ENCODE results near the gene TLE7.
A peak's percentile ranks its signal among the peaks of the same experiment; 100 is the strongest.

TLE7 gene

GRCh38 chr16:71414038-71414437 lies 27.8 kb downstream of the TLE7 start:
- TF ChIP-seq SIN3A (IDR thresholded peaks at IDR 0.05; ENCODE audit: borderline replicate concordance, insufficient read depth, low read length) (no peak), TAF1 (IDR thresholded peaks at IDR 0.05; ENCODE audit: borderline replicate concordance, insufficient read depth, low read length) (no peak), POLR2AphosphoS5 (IDR thresholded peaks at IDR 0.05; ENCODE audit: low read depth, low read length) (no peak), FOXP2 (optimal IDR thresholded peaks at IDR 0.05; ENCODE audit: borderline replicate concordance, extremely low read depth, extremely low read length, insufficient read depth) (no peak), REST (IDR thresholded peaks at IDR 0.05; ENCODE audit: insufficient read depth in 1 of 2, low read depth in 2 of 2, low read length in 2 of 2) (no peak)

GRCh38 chr16:71413341-71413740 lies 28.5 kb downstream of the TLE7 start:
- TF ChIP-seq SIN3A (IDR thresholded peaks at IDR 0.05; ENCODE audit: borderline replicate concordance, insufficient read depth, low read length) (no peak), FOXP2 (optimal IDR thresholded peaks at IDR 0.05; ENCODE audit: borderline replicate concordance, extremely low read depth, extremely low read length, insufficient read depth) (no peak), TAF1 (IDR thresholded peaks at IDR 0.05; ENCODE audit: borderline replicate concordance, insufficient read depth, low read length) (no peak), POLR2AphosphoS5 (IDR thresholded peaks at IDR 0.05; ENCODE audit: low read depth, low read length) (no peak), REST (IDR thresholded peaks at IDR 0.05; ENCODE audit: insufficient read depth in 1 of 2, low read depth in 2 of 2, low read length in 2 of 2) (no peak)

GRCh38 chr16:71412270-71413160 lies 29.3 kb downstream of the TLE7 start:
- TF ChIP-seq REST (IDR thresholded peaks at IDR 0.05; ENCODE audit: insufficient read depth in 1 of 2, low read depth in 2 of 2, low read length in 2 of 2) (0 out of 4 replicates have a peak, but pooled peaks of 1 of the 2 experiments have one; percentile 18), FOXP2 (optimal IDR thresholded peaks at IDR 0.05; ENCODE audit: borderline replicate concordance, extremely low read depth, extremely low read length, insufficient read depth) (no peak)

- TF ChIP-seq TAF1 (IDR thresholded peaks at IDR 0.05; ENCODE audit: borderline replicate concordance, insufficient read depth, low read length) (no peak), FOXP2 (optimal IDR thresholded peaks at IDR 0.05; ENCODE audit: borderline replicate concordance, extremely low read depth, extremely low read length, insufficient read depth) (no peak), REST (IDR thresholded peaks at IDR 0.05; ENCODE audit: insufficient read depth in 1 of 2, low read depth in 2 of 2, low read length in 2 of 2) (no peak), SIN3A (IDR thresholded peaks at IDR 0.05; ENCODE audit: borderline replicate concordance, insufficient read depth, low read length) (no peak), POLR2AphosphoS5 (IDR thresholded peaks at IDR 0.05; ENCODE audit: low read depth, low read length) (no peak)
These were observed 31.7 kb downstream of the TLE7 start for GRCh38 chr16:71410146-71410545.

All from PFSK-1 (cell line).